HEK293 (cell line): Measurements from ENCODE around the gene HMG20B.

Source experiments
- AEBP2 ChIP-seq: fragments of 450-650 bp; formaldehyde crosslinking; IDR thresholded peaks from 2 replicates; pipeline ENCODE4 v1.5.1; 2016; ENCODE audit warnings: missing biosample characterization, missing genetic modification characterization, borderline replicate concordance
- EGR2 ChIP-seq: fragments of 450-650 bp; formaldehyde crosslinking; IDR thresholded peaks from 2 replicates; pipeline ENCODE4 v1.5.1; 2016; ENCODE audit warnings: low read depth, missing biosample characterization, missing genetic modification characterization
- GLIS1 ChIP-seq: fragments of 450-650 bp; formaldehyde crosslinking; IDR thresholded peaks from 2 replicates; pipeline ENCODE4 v1.5.1; 2016; ENCODE audit warnings: missing biosample characterization, missing genetic modification characterization
- HIC1 ChIP-seq: fragments of 450-650 bp; formaldehyde crosslinking; IDR thresholded peaks from 2 replicates; pipeline ENCODE4 v1.5.1; 2016; ENCODE audit warnings: missing biosample characterization, missing genetic modification characterization
- KLF1 ChIP-seq: fragments of 450-650 bp; formaldehyde crosslinking; IDR thresholded peaks from 2 replicates; pipeline ENCODE4 v1.5.1; 2016; ENCODE audit warnings: missing biosample characterization, missing genetic modification characterization
- KLF8 ChIP-seq: fragments of 450-650 bp; formaldehyde crosslinking; IDR thresholded peaks from 2 replicates; pipeline ENCODE4 v1.5.1; 2016; ENCODE audit warnings: missing biosample characterization, missing genetic modification characterization
- KLF9 ChIP-seq: fragments of 450-650 bp; formaldehyde crosslinking; IDR thresholded peaks from 2 replicates; pipeline ENCODE4 v1.5.1; 2016; ENCODE audit warnings: missing biosample characterization, missing genetic modification characterization, low read depth
- OSR2 ChIP-seq: fragments of 450-650 bp; formaldehyde crosslinking; IDR thresholded peaks from 2 replicates; pipeline ENCODE4 v1.5.1; 2016; ENCODE audit warnings: missing biosample characterization, missing genetic modification characterization
- SP3 ChIP-seq: fragments of 450-650 bp; formaldehyde crosslinking; IDR thresholded peaks from 2 replicates; pipeline ENCODE4 v1.5.1; 2016; ENCODE audit warnings: missing biosample characterization, missing genetic modification characterization
- YY2 ChIP-seq: fragments of 450-650 bp; formaldehyde crosslinking; IDR thresholded peaks from 2 replicates; pipeline ENCODE4 v1.5.1; 2016; ENCODE audit warnings: missing biosample characterization, missing genetic modification characterization
- ZBTB8A ChIP-seq: fragments of 450-650 bp; formaldehyde crosslinking; IDR thresholded peaks from 2 replicates; pipeline ENCODE4 v1.5.1; 2016; ENCODE audit warnings: missing biosample characterization, missing genetic modification characterization
- ZFP69B ChIP-seq: fragments of 450-650 bp; formaldehyde crosslinking; IDR thresholded peaks from 2 replicates; pipeline ENCODE4 v1.5.1; 2016; ENCODE audit warnings: missing biosample characterization, missing genetic modification characterization
- ZIC2 ChIP-seq: fragments of 450-650 bp; formaldehyde crosslinking; IDR thresholded peaks from 2 replicates; pipeline ENCODE4 v1.5.1; 2016; ENCODE audit warnings: missing biosample characterization, missing genetic modification characterization
- ZNF138 ChIP-seq: fragments of 450-650 bp; formaldehyde crosslinking; IDR thresholded peaks from 2 replicates; pipeline ENCODE4 v1.5.1; 2016; ENCODE audit warnings: missing biosample characterization, missing genetic modification characterization, borderline replicate concordance
- ZNF202 ChIP-seq: fragments of 450-650 bp; formaldehyde crosslinking; IDR thresholded peaks from 2 replicates; pipeline ENCODE4 v1.5.1; 2016; ENCODE audit warnings: missing biosample characterization, missing genetic modification characterization, borderline replicate concordance
- ZNF239 ChIP-seq: fragments of 450-650 bp; formaldehyde crosslinking; IDR thresholded peaks from 2 replicates; pipeline ENCODE4 v1.5.1; 2016; ENCODE audit warnings: missing biosample characterization, missing genetic modification characterization
- ZNF24 ChIP-seq: fragments of 450-650 bp; formaldehyde crosslinking; IDR thresholded peaks from 2 replicates; pipeline ENCODE4 v1.5.1; 2016; ENCODE audit warnings: missing biosample characterization, missing genetic modification characterization
- ZNF274 ChIP-seq, 2 experiments: fragments of 200-500 bp in 1 of 2; fragments of 450-650 bp in 1 of 2; sonication (Bioruptor generic) in 1 of 2; formaldehyde crosslinking in 1 of 2; IDR thresholded peaks; 2 replicates each; pipeline versions ENCODE4 v1.5.1 to v1.6.1; 2014 to 2016; ENCODE audit warnings: borderline replicate concordance in 1 of 2, inconsistent platforms in 1 of 2, low read length in 1 of 2, missing biosample characterization in 1 of 2, missing genetic modification characterization in 1 of 2
- ZNF354C ChIP-seq: fragments of 450-650 bp; formaldehyde crosslinking; IDR thresholded peaks from 2 replicates; pipeline ENCODE4 v1.5.1; 2016; ENCODE audit warnings: missing biosample characterization, missing genetic modification characterization, low read depth, borderline replicate concordance
- ZNF362 ChIP-seq: fragments of 450-650 bp; formaldehyde crosslinking; IDR thresholded peaks from 2 replicates; pipeline ENCODE4 v1.5.1; 2016; ENCODE audit warnings: missing biosample characterization, missing genetic modification characterization
- ZNF391 ChIP-seq: fragments of 450-650 bp; formaldehyde crosslinking; IDR thresholded peaks from 2 replicates; pipeline ENCODE4 v1.5.1; 2016; ENCODE audit warnings: low read depth, missing biosample characterization, missing genetic modification characterization, borderline replicate concordance
- ZNF398 ChIP-seq: fragments of 450-650 bp; formaldehyde crosslinking; IDR thresholded peaks from 2 replicates; pipeline ENCODE4 v1.5.1; 2017; ENCODE audit warnings: missing biosample characterization, missing genetic modification characterization
- ZNF501 ChIP-seq: fragments of 450-650 bp; formaldehyde crosslinking; IDR thresholded peaks from 2 replicates; pipeline ENCODE4 v1.5.1; 2016; ENCODE audit warnings: missing biosample characterization, missing genetic modification characterization
- ZNF521 ChIP-seq: fragments of 450-650 bp; formaldehyde crosslinking; IDR thresholded peaks from 2 replicates; pipeline ENCODE4 v1.5.1; 2017; ENCODE audit warnings: missing biosample characterization, mild to moderate bottlenecking, missing genetic modification characterization
- ZNF549 ChIP-seq: fragments of 450-650 bp; IDR thresholded peaks from 2 replicates; pipeline ENCODE4 v1.5.1; 2018; ENCODE audit warnings: missing biosample characterization, missing genetic modification characterization, mild to moderate bottlenecking, inconsistent platforms, moderate library complexity
- ZNF596 ChIP-seq: fragments of 450-650 bp; IDR thresholded peaks from 2 replicates; pipeline ENCODE4 v1.5.0; 2018; ENCODE audit warnings: missing biosample characterization, mild to moderate bottlenecking, missing genetic modification characterization, moderate library complexity
- ZNF600 ChIP-seq: fragments of 450-650 bp; formaldehyde crosslinking; IDR thresholded peaks from 2 replicates; pipeline ENCODE4 v1.5.1; 2016; ENCODE audit warnings: missing biosample characterization, missing genetic modification characterization
- ZNF610 ChIP-seq: fragments of 450-650 bp; formaldehyde crosslinking; IDR thresholded peaks from 2 replicates; pipeline ENCODE4 v1.5.1; 2016; ENCODE audit warnings: missing biosample characterization, missing genetic modification characterization, borderline replicate concordance
- ZNF623 ChIP-seq: fragments of 450-650 bp; formaldehyde crosslinking; IDR thresholded peaks from 2 replicates; pipeline ENCODE4 v1.5.1; 2016; ENCODE audit warnings: missing biosample characterization, missing genetic modification characterization
- ZNF629 ChIP-seq: fragments of 450-650 bp; formaldehyde crosslinking; IDR thresholded peaks from 2 replicates; pipeline ENCODE4 v1.5.1; 2017; ENCODE audit warnings: missing biosample characterization, missing genetic modification characterization
- ZNF785 ChIP-seq: fragments of 450-650 bp; formaldehyde crosslinking; IDR thresholded peaks from 2 replicates; pipeline ENCODE4 v1.5.1; 2016; ENCODE audit warnings: missing biosample characterization, missing genetic modification characterization
- ZSCAN5A ChIP-seq: fragments of 450-650 bp; formaldehyde crosslinking; IDR thresholded peaks from 2 replicates; pipeline ENCODE4 v1.5.1; 2016; ENCODE audit warnings: missing biosample characterization, missing genetic modification characterization

Gene HMG20B

GRCh38 chr19:3537438-3538240, 35.1 kb upstream of the HMG20B start (continued):
- TF ChIP-seq ZNF274 (IDR thresholded peaks at IDR 0.05; ENCODE audit: low read length): no peak
- TF ChIP-seq ZNF274 (tag by site-specific recombination; IDR thresholded peaks at IDR 0.05; ENCODE audit: borderline replicate concordance): no peak
- no peak for TF ChIP-seq ZNF785 (tag by site-specific recombination)
- no peak for TF ChIP-seq OSR2 (tag by site-specific recombination)
- TF ChIP-seq KLF1 (tag by site-specific recombination): peak; percentile 26; the same call in 1 of the 2 replicates
- no peak for TF ChIP-seq ZNF501
- no peak for TF ChIP-seq ZNF202
- TF ChIP-seq ZNF398 (tag by site-specific recombination): no peak
- no peak for TF ChIP-seq ZNF138 (tag by site-specific recombination)
- peak; percentile 34 for TF ChIP-seq ZIC2 (tag by site-specific recombination)
- TF ChIP-seq ZNF521 (tag by site-specific recombination): no peak
- no peak for TF ChIP-seq ZNF24 (tag by site-specific recombination)
- peak; percentile 100 for TF ChIP-seq ZNF623 (tag by site-specific recombination)
- TF ChIP-seq ZSCAN5A (tag by site-specific recombination): peak; percentile 46; the same call in 1 of the 2 replicates
- TF ChIP-seq ZNF596 (tag by site-specific recombination): no peak
- TF ChIP-seq HIC1 (tag by site-specific recombination): peak; percentile 67; the same call in 1 of the 2 replicates
- TF ChIP-seq AEBP2 (tag by site-specific recombination): no peak
- no peak for TF ChIP-seq ZFP69B (tag by site-specific recombination)
- no peak for TF ChIP-seq ZNF610
- TF ChIP-seq GLIS1: peak; percentile 75
- TF ChIP-seq ZNF362 (tag by site-specific recombination): no peak
- TF ChIP-seq ZNF629: no peak
- TF ChIP-seq ZNF391 (tag by site-specific recombination): no peak
- peak; percentile 19; the same call in 1 of the 2 replicates for TF ChIP-seq SP3
- 0 out of 2 replicates have a peak, but pooled peaks have one; percentile 29 for TF ChIP-seq ZNF600 (tag by site-specific recombination)
- TF ChIP-seq KLF8: peak; percentile 84; the same call in 1 of the 2 replicates
- no peak for TF ChIP-seq ZBTB8A (tag by site-specific recombination)
- TF ChIP-seq KLF9 (tag by site-specific recombination): no peak
- TF ChIP-seq ZNF354C (tag by site-specific recombination): no peak
- TF ChIP-seq EGR2 (tag by site-specific recombination): no peak
- no peak for TF ChIP-seq YY2 (tag by site-specific recombination)
- TF ChIP-seq ZNF239 (tag by site-specific recombination): 0 out of 2 replicates have a peak, but pooled peaks have one; percentile 59
- no peak for TF ChIP-seq ZNF549 (tag by site-specific recombination)
